GM06990 (cell line): Measurements from ENCODE around the gene CCDC134.
A peak's percentile ranks its signal among the peaks of the same experiment; 100 is the strongest.
"Not testable (repeated sequence)": the region's sequence is repeated elsewhere in the genome, so short reads cannot be mapped to it uniquely, and the experiment has no call there.

ENCODE experiments used
- DNase-seq: peaks from one replicate; pipeline ENCODE4 v3.0.0-alpha.2; 2011; ENCODE audit not compliant: insufficient read length; ENCODE audit errors: extremely low read depth
- H3K27me3 ChIP-seq: replicated peaks from 2 replicates; pipeline ENCODE4 v1.6.0; 2011; ENCODE audit warnings: low read length; ENCODE audit not compliant: control insufficient read depth, insufficient read depth
- H3K36me3 ChIP-seq: 2 replicates; pipeline ENCODE4 v1.5.1; 2011; ENCODE audit warnings: low read length; ENCODE audit not compliant: control insufficient read depth, insufficient read depth
- H3K4me3 ChIP-seq: replicated peaks from 2 replicates; pipeline ENCODE4 v1.5.1; 2011; ENCODE audit warnings: low read depth, mild to moderate bottlenecking, control low read depth, low read length
- TF ChIP-seq, protein P1 (sequence below): IDR thresholded peaks from 2 replicates; pipeline ENCODE4 v1.5.1; 2011; ENCODE audit warnings: low read length, control low read depth, mild to moderate bottlenecking, inconsistent platforms; ENCODE audit not compliant: insufficient read depth, poor library complexity, severe bottlenecking

CCDC134 gene

DNA sequence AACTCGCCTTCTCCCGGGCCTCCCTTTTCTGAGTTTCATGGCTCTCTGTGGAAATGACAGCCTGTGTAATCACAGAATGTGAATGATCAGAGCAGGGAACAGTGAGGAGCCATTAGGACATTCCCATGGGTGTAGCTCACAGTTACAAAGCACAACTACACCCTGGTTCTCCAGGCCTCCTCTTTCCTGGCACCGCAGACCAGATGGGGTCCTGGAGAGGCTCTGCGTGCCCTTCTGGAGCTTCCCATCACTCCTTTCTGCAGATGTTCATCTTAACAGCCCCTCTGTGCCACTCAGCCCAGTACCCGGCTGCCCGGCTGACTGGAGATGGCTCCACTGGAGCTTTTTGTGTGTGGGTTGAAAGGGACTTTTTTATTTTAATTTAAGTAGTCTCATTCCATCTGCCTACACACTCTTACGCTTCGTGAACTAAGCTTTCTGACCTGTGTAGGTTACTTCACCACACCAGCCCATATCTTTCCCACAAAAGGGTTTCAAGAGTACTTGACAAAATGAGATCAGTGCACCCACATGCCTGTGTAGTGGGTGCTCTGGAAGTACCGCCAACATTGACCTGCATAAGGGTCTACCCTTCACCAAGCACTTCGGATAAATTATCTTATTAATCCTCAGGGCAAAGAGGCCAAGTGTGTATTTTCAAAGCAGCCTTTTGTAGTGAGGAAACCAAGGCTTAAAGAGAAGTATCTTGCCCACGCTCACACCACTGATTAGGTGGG lies 62.2 kb downstream of the CCDC134 start:
- Histone ChIP-seq H3K36me3 (peaks cover 9% of the 10 kb centered on the region), H3K27me3 (no peaks in the 10 kb centered on the region), H3K4me3 (peak overlapping the region; percentile 50)
- peak; percentile 72 for DNase-seq
- TF ChIP-seq, protein P1, sequence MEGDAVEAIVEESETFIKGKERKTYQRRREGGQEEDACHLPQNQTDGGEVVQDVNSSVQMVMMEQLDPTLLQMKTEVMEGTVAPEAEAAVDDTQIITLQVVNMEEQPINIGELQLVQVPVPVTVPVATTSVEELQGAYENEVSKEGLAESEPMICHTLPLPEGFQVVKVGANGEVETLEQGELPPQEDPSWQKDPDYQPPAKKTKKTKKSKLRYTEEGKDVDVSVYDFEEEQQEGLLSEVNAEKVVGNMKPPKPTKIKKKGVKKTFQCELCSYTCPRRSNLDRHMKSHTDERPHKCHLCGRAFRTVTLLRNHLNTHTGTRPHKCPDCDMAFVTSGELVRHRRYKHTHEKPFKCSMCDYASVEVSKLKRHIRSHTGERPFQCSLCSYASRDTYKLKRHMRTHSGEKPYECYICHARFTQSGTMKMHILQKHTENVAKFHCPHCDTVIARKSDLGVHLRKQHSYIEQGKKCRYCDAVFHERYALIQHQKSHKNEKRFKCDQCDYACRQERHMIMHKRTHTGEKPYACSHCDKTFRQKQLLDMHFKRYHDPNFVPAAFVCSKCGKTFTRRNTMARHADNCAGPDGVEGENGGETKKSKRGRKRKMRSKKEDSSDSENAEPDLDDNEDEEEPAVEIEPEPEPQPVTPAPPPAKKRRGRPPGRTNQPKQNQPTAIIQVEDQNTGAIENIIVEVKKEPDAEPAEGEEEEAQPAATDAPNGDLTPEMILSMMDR = no peak

DNA sequence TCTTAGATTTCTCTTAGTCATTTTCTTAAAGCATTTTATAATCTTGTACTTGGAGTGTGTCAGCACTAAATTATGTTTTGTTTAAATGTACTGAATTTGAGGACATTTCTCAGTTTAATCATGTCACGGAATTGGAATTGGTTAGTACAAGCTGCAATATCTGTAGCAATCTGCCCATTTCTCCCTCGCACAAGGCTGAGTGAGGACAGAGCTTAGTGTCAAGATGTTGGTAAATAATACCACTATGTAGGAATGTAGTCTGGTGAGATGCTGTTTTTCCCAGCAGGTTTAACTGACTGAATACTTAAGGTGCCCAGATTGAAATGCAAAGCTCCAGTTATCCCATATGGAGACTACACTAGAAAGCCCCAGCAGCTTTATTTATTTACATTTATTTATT lies 63.0 kb downstream of the CCDC134 start:
- Histone ChIP-seq H3K4me3 (no peak overlapping the region), H3K36me3 (peaks cover 17% of the 10 kb centered on the region), H3K27me3 (no peaks in the 10 kb centered on the region)
- TF ChIP-seq, protein P1 = no peak
- no peak for DNase-seq

DNA sequence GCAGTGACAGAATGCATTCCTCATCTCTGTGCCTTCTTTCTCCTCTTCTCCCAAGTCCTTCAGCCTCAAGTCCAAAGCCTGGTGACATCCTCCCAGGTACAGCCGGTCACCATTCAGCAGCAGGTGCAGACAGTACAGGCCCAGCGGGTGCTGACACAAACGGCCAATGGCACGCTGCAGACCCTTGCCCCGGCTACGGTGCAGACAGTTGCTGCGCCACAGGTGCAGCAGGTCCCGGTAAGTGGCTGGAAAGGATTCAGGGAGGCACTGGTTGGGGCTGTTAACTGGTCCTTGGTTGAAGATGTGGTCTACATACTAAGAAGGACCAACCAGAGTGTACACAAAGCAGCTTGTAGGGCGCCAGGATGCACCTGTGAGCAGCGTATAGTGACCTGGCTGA lies 68.1 kb downstream of the CCDC134 start:
- DNase-seq = no peak
- TF ChIP-seq, protein P1 = no peak
- no peaks in the 10 kb centered on the region for H3K27me3 ChIP-seq
- no peak overlapping the region for H3K4me3 ChIP-seq
- H3K36me3 ChIP-seq = peaks cover 35% of the 10 kb centered on the region

DNA sequence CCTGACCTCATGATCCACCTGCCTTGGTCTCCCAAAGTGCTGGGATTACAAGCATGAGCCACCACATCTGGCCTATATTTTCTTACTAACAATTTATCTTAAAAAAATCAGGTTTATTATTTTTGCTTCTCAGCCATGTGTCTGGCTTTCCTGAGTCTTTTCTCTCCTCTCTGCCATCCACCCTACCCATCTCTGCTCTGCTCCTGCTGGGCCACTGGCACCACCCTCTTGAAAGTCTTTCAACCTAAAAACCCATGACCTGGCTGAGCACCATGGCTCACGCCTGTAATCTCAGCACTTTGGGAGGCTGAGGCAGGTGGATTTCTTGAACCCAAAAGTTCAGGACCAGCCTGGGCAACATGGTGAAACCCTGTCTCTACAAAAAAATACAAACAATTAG lies 69.6 kb downstream of the CCDC134 start:
- not testable (repeated sequence) for DNase-seq, H3K27me3 ChIP-seq, H3K4me3 ChIP-seq
- H3K36me3 ChIP-seq = peaks cover 41% of the 10 kb centered on the region

DNA sequence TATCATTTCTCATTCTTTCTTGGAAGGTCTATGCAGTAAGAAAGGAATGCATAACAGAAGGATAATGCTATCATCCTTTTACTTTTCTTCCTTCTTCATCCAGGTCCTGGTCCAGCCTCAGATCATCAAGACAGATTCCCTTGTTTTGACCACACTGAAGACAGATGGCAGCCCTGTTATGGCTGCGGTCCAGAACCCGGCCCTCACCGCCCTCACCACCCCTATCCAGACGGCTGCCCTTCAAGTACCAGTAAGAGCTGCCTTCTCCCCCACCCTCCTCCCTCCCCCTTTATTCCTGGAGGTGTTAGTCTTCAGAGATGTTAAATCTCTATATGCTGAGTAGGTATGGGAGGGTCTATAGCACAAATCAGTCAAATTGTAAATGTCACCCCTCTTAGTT lies 70.3 kb downstream of the CCDC134 start:
- TF ChIP-seq, protein P1 = no peak
- Histone ChIP-seq H3K36me3 (peaks cover 46% of the 10 kb centered on the region), H3K27me3 (no peaks in the 10 kb centered on the region), H3K4me3 (no peak overlapping the region)
- DNase-seq = no peak

DNA sequence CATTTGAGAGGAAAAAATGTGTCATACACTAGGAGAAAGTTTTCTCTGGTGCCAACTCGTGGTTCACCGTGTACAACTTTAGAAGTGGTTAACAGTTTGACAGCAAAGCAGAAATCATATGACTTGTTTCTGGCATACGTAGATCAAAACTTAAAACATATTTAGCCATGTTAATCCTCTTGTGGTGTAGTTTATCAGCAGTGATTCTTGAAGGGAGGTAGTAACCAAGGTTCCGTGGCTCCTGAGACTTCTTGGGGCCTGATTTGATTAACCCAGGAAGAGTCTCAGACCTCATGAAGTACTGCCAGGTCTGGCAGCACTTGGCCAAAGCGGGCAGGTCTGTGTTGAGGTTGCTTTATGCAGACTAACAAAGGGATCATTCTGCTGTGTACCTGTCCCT lies 72.9 kb downstream of the CCDC134 start:
- no peak for DNase-seq
- TF ChIP-seq, protein P1 = no peak
- H3K27me3 ChIP-seq = no peaks in the 10 kb centered on the region
- no peak overlapping the region for H3K4me3 ChIP-seq
- H3K36me3 ChIP-seq = peaks cover 46% of the 10 kb centered on the region
